Nephron (organoid): Measurements from ENCODE around the gene ZNF423.

Source experiments
- H3K27ac Mint-ChIP-seq, 3 experiments: 2 replicates each; pipeline ENCODE4 v1.8.0; 2020; ENCODE audit warnings: mixed read lengths in 3 of 3, mild to moderate bottlenecking in 2 of 3, moderate library complexity in 1 of 3
- H3K27me3 Mint-ChIP-seq: 2 replicates; pipeline ENCODE4 v1.8.0; 2021; ENCODE audit warnings: low read depth, mild to moderate bottlenecking, moderate library complexity, mixed read lengths
- H3K36me3 Mint-ChIP-seq: 2 replicates; pipeline ENCODE4 v1.8.0; 2020; ENCODE audit warnings: low read depth, mixed read lengths
- H3K4me1 Mint-ChIP-seq: 2 replicates; pipeline ENCODE4 v1.8.0; 2020; ENCODE audit warnings: mixed read lengths
- H3K4me3 Mint-ChIP-seq, 3 experiments: 2 replicates each; pipeline ENCODE4 v1.8.0; 2020; ENCODE audit warnings: mild to moderate bottlenecking in 3 of 3, mixed read lengths in 3 of 3, moderate library complexity in 2 of 3
- H3K9me3 Mint-ChIP-seq: 2 replicates; pipeline ENCODE4 v1.8.0; 2020; ENCODE audit warnings: mixed read lengths
- CTCF ChIP-seq, 3 experiments: fragments of 200-600 bp; sonication (generic); IDR thresholded peaks; one replicate each; pipeline ENCODE4 v1.5.0; 2021; ENCODE audit warnings: antibody characterized with exemption in 3 of 3; ENCODE audit not compliant: unreplicated experiment in 3 of 3

ZNF423 gene

DNA sequence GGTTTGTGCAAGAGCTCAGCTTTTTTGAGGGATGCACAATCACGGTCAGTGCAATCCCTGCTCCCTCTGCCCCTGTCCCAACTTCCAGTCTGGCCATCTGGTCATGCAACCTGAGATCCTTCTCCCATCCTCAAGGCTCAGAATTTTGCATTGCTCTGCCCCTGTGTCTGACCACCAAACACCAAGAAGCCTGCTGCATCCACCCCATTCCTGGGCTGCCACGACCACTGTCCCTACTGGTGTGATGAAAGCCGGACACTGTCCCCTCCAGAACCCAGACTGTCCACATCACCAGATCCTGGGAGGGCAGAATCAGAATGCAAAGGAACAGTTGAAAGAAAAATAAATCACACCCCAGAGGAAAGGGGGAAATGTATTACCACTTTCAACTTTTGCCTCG, 251.3 kb downstream of the ZNF423 start:
- Mint-ChIP-seq H3K4me1 (peaks cover 62% of the 10 kb centered on the region), H3K4me3 (no peak overlapping the region), H3K9me3 (peaks cover 4% of the 10 kb centered on the region), H3K27ac (peak overlapping the region; percentile 32 to 60 (median 43)), H3K27me3 (peaks cover 4% of the 10 kb centered on the region), H3K36me3 (peaks cover 5% of the 10 kb centered on the region)
- TF ChIP-seq CTCF (IDR thresholded peaks at IDR 0.05; ENCODE audit: unreplicated experiment in 3 of 3), result no peak

- peaks cover 62% of the 10 kb centered on the region for H3K4me1 Mint-ChIP-seq
- peaks cover 4% of the 10 kb centered on the region for H3K27me3 Mint-ChIP-seq
- H3K4me3 Mint-ChIP-seq, result no peak overlapping the region
- H3K27ac Mint-ChIP-seq, result peak overlapping the region in 2 of 3 experiments; percentile 32 to 43
- no peaks in the 10 kb centered on the region for H3K36me3 Mint-ChIP-seq
- TF ChIP-seq CTCF (IDR thresholded peaks at IDR 0.05; ENCODE audit: unreplicated experiment in 3 of 3), result no peak
- no peaks in the 10 kb centered on the region for H3K9me3 Mint-ChIP-seq
Observed at GRCh38 chr16:49603956-49604355, 252.0 kb downstream of the ZNF423 start.

DNA sequence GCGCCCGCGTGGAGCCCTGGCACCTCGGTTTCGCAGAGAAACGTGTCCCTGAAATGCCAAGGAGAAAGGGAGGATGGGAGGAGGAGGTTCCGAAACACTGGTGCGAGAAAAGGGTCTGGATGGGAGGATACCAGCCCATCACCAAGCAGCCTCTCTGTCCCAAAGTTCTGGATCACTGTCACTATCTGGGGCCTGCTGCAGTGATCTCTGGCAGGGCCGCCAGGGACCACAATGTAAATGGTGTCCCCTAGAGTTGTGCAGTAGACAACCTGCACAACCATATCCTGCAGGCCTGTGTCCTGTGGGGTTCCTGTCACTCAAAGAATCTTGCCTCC, 253.0 kb downstream of the ZNF423 start:
- peaks cover 4% of the 10 kb centered on the region for H3K27me3 Mint-ChIP-seq
- no peak overlapping the region for H3K4me3 Mint-ChIP-seq
- H3K36me3 Mint-ChIP-seq, result no peaks in the 10 kb centered on the region
- peaks cover 62% of the 10 kb centered on the region for H3K4me1 Mint-ChIP-seq
- H3K9me3 Mint-ChIP-seq, result no peaks in the 10 kb centered on the region
- no peak for TF ChIP-seq CTCF (IDR thresholded peaks at IDR 0.05; ENCODE audit: unreplicated experiment in 3 of 3)
- peak overlapping the region; percentile 78 to 85 (median 82) for H3K27ac Mint-ChIP-seq

GRCh38 chr16:49602201-49602975, 253.5 kb downstream of the ZNF423 start:
- H3K9me3 Mint-ChIP-seq, result no peaks in the 10 kb centered on the region
- H3K27ac Mint-ChIP-seq, result peak overlapping the region; percentile 78 to 85 (median 82)
- no peak overlapping the region for H3K4me3 Mint-ChIP-seq
- peaks cover 62% of the 10 kb centered on the region for H3K4me1 Mint-ChIP-seq
- peaks cover 4% of the 10 kb centered on the region for H3K27me3 Mint-ChIP-seq
- no peaks in the 10 kb centered on the region for H3K36me3 Mint-ChIP-seq
- no peak for TF ChIP-seq CTCF (IDR thresholded peaks at IDR 0.05; ENCODE audit: unreplicated experiment in 3 of 3)

GRCh38 chr16:49601576-49601975, 254.3 kb downstream of the ZNF423 start:
- H3K4me3 Mint-ChIP-seq, result no peak overlapping the region
- no peaks in the 10 kb centered on the region for H3K9me3 Mint-ChIP-seq
- H3K4me1 Mint-ChIP-seq, result peaks cover 63% of the 10 kb centered on the region
- no peak for TF ChIP-seq CTCF (IDR thresholded peaks at IDR 0.05; ENCODE audit: unreplicated experiment in 3 of 3)
- peak overlapping the region; percentile 62 to 91 (median 85) for H3K27ac Mint-ChIP-seq
- peaks cover 4% of the 10 kb centered on the region for H3K27me3 Mint-ChIP-seq
- no peaks in the 10 kb centered on the region for H3K36me3 Mint-ChIP-seq

DNA sequence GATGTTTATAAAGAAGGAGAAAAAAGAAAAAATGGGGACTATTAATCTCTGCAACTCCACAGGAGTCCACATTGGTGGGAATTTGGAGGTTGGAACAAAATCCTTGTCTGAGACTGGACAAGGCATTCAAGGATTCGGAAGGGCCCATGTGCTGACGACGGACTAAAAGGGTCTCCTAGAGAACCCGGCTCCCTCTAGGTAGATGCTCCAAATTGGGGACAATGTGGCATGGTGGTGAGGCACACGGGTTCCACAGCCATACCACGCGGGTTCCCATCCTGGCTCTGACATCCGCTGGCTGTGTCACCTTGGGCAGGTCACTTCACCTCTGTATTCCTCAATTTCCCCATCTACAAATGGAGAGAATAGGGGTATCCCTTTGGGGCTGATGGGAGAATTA, 254.9 kb downstream of the ZNF423 start:
- peaks cover 4% of the 10 kb centered on the region for H3K27me3 Mint-ChIP-seq
- no peaks in the 10 kb centered on the region for H3K9me3 Mint-ChIP-seq
- peaks cover 65% of the 10 kb centered on the region for H3K4me1 Mint-ChIP-seq
- H3K36me3 Mint-ChIP-seq, result no peaks in the 10 kb centered on the region
- H3K27ac Mint-ChIP-seq, result peak overlapping the region; percentile 62 to 91 (median 77)
- TF ChIP-seq CTCF (IDR thresholded peaks at IDR 0.05; ENCODE audit: unreplicated experiment in 3 of 3), result no peak
- H3K4me3 Mint-ChIP-seq, result peak overlapping the region in 2 of 3 experiments; percentile 9 to 49
